Stimulated activated CD4-positive, alpha-beta T cell treated with anti-CD3 and anti-CD28 coated beads, Interleukin-15, amount 100 ng/mL, for 48 hours (primary cell): ENCODE measurements around the gene ROCK2.
"Not testable (repeated sequence)": the region's sequence is repeated elsewhere in the genome, so short reads cannot be mapped to it uniquely, and the experiment has no call there.

Experiments used
- DNase-seq, 2 donors: peaks; one replicate each; pipeline ENCODE4 v3.0.0-alpha.2; 2020; ENCODE audit warnings: low read depth in 2 of 2

ROCK2 gene

DNA sequence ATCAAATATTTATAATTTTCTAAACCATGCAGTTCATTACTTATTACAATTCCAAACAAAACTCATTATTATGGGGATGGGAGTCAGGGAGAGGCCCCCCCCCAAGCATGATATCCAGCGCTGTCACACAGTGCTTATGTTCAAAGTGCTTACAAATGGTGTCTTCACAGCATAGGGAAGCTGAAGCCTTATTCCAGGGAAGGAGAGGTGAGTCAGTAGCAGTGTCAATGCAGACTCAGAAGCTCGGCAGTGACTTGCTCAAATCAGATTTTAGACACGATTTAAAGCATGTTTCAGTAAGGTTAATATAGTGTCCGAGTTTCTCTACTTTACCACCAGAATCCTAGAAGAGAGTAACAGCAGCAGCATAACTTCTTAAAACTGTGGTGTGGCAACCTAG lies 164.5 kb downstream of the ROCK2 start:
- DNase-seq, result no peak

DNA sequence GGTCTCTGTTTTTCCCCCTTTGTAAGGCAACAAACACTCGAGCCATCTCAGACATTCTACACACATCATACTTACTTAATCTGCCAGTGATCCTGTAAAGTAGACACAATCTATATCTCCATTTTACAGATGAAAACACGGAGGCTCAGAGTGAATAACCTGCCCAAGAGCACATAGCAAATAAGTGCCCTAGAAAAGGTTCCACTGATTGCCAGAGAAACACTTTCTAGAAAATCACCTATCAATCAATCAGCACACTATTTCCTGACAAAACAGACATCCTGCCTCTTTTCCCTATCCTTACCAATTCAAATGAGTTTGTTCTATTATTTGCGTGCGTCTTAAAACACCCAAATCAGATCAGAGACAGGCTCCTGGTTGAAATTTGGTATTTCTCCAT lies 165.2 kb downstream of the ROCK2 start:
- DNase-seq, result no peak

DNA sequence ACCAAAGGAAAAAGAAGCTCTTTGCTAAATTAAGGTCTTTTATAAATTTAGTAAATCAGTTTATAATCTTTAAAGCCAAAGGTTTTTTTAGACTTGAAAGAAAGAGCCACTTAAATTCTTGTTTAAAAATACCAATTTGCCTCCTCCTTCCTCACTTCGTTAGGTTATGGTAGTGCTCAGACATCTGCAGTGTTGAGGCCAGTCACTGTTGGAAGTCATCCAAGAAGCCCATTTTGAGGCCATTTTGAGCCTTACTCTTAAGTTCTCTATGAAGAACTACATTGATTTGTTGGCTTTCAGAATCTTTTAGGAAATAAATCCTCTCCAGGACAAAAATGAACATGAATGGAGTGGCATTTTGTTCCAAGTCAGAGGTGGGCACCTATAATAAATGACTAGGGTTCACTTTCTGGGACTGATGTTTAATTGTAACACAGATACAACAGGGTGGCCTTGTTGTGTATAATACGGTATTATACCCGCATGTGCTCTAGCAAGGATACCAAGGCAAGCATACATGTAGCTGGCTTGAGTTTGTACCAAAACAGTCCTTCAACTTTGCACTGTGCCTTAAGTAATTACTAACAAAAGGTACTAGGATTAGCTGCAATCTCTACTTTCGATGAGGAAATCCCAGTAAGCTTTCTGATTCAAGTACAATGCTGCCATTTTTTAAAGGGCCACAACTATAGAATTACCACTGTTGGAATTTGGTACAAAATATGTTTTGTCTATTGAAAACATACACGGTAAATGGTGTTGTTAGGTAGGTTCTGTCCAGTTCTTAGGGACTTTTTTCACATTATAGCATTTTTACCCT lies 166.4 kb downstream of the ROCK2 start:
- DNase-seq, result no peak

DNA sequence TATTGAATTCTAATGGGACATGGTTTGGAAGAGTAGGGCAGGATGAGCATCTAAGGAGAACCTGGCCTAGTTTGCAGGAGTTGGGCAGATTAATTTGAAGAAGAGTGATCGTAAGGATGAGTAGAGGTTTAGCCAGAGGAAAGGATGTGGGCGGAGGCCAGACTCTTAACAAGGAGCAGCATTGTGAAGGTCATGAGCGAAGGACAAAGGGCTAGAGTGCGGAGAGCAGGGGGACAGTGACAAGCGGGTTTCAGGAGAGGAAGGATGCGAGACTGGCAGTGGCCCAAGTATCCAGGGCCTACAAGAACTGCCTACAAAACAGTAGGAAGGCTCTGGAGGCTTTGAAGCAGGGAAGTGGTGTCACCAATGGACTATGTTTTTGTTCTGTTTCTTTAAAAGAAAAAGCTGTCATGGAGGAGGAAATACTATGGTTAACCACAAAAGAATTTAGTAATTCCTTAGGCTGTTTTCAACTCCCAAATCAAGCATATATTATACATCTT lies 169.1 kb downstream of the ROCK2 start:
- DNase-seq, result no peak

DNA sequence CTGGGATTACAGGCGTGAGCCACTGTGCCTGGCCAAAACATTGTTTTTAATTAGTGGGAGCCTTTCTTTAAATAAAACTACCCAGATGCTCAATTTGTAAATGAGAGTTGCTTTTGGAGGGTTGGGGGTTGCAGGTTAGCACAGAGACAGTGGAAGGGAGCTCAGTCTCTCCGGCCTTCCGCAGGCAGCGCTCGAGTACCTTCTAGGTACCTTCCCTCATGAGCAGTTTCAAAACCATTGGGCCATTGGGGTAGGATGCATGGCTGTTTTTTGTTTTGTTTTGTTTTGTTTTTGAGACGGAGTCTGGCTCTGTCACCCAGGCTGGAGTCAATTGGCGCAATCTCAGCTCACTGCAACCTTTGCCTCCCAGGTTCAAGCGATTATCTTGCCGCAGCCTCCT lies 170.2 kb downstream of the ROCK2 start:
- no peak for DNase-seq

DNA sequence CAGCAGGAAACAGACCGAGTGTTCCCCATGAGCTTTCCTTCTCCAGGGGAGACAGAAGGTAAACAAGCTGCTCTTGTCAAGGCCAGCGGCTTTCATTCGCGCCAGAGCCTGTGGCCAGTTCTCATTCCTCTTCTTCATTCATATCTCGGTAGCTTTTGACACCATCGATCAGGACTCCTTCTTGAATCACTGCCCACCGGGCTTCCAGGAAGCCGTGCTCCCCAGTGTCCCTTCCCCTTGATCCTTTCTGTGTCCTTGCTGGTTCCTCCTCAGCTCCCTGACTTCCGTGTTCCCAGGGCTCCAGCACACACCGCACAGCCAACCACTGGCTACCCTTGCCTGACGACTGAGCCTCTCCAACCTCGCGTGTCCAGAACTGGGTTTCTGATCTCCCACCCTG lies 175.1 kb downstream of the ROCK2 start:
- DNase-seq, result no peak

DNA sequence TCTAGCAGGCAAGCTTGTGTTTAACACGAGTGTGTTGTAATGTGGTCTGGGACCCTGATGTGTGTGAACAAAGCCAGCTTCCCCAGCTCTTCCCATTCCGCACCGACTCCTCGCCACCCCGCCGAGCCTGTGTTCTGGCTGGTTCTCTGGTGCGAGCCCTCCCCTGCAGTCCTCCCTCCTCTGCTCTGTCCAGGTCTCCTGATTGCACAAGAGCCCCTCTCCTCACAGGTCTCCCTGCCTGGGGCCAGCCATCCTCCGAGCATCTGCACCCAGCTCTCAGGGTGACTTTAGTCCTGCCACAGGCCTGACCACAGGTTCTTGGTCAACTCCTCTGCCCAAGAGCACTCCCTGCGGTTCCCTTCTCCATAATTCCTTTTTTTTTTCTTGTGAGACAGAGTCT lies 175.9 kb downstream of the ROCK2 start:
- DNase-seq, result no peak

DNA sequence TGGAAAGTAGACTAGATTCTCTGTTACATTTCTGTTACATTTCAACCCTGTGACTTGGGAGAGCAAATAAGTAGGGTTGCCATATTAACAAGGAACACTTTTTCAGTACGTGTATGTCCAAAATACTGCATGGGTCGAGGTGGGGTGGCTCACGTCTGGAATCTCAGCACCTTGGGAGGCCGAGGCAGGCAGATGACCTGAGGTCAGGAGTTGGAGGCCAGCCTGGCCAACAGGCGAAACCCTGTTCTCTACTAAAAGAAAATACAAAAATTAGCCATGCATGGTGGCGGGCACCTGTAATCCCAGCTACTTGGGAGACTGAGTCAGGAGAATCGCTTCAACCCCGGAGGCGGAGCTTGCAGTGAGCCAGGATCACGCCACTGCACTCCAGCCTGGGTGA lies 178.0 kb downstream of the ROCK2 start:
- no peak for DNase-seq

DNA sequence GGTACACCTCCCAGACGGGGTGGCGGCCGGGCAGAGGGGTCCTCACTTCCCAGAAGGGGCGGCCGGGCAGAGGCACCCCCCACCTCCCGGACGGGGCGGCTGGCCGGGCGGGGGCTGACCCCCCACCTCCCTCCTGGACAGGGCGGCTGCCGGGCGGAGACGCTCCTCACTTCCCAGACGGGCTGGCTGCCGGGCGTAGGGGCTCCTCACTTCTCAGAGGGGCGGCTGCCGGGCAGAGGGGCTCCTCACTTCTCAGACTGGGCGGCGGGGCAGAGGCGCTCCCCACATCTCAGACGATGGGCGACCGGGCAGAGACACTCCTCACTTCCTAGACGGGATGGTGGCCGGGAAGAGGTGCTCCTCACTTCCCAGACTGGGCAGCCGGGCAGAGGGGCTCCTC lies 179.4 kb downstream of the ROCK2 start:
- DNase-seq, result not testable (repeated sequence)

DNA sequence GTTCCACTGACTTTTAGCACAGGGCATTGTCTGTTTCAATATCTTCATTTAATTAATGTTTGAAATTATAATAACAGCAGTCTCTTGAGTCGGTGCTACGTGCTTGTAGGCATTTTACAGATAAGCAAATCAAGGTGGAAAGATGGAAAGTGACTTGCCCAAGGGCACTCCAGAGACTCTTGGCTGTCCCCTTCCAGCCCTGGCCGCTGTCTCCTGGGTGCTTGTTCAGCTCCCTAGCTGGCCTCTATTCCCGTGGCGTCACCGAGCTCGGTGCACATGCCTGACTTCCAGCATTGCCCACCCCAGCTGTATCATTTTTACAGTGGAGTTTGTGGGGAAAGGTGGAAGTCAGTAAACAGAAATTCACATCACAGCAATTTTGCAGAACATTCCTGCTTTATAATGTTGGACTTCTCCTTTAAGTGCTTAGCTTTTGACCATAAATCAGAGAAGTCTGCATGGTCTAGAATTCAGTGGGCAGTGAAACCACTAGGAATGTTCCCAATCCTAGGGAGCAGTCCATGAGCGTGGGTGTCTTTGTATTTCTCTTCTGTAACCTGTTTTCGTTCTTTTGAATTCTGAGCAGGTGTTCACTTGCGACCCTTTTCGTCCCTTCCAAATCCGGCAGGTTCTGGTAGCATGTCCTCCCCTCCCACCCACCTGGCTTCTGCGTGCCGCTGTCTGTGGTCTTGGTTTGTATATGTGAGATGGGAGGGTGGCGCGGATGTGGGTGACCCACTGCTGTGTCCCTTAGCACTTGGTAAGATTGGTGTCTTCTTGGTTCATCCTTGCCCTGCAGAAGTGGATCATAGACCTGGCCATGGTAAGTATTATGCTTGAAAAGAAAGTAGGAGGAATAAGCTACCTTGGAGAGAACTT lies 180.8 kb downstream of the ROCK2 start:
- no peak for DNase-seq

DNA sequence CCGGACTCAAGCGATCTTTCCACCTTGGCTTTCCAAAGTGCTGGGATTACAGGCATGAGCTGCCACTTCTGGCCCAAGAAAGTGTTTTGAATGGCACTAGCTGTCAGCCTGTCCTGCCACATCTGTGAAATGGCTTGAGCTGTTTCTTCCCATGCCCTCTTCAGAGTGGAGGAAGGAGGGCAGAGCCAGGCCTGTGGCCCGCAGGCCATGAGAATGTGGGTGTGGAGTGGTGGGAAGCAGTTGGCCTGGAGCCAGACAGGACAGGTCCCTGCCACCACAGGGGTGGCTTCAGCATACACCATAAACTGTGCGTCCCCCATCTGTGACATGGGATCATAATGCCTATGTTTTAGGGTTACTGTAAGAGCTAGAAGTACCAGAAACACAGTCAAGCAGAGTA lies 182.7 kb downstream of the ROCK2 start:
- DNase-seq, result no peak

DNA sequence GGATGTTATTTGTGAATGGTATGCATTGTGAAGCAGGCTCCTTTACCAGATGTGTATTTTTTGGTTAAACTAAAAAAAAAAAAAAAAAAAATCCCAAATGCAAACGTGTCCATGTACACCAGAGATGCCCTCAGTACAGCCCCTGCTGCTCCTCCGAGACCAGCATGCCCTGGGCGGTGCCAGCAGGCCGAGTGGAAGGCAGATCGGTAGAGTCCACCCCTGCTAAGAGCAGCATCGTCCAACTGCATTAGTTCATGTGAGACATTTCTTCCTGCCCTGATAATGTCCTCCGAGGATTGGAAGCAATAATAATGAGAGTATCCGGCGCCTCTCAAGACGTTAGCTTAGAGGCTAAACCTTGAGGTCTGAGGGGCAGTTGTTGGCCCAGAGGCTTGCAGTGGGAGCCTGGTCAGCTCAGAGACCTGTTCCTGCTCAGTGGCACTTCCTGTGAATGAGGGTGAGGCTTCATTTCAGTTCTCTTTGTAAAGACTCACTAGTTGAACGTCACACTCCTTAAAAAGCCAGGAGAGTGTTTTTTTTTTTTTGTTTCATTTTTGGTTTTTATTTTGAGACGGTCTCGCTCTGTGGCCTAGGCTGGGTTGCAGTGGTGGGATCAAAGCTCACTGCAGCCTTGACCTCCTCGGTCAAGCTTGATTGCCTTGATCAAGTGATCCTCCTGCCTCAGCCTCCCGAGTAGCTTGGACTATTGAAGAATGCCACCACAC lies 183.5 kb downstream of the ROCK2 start:
- DNase-seq, result no peak

DNA sequence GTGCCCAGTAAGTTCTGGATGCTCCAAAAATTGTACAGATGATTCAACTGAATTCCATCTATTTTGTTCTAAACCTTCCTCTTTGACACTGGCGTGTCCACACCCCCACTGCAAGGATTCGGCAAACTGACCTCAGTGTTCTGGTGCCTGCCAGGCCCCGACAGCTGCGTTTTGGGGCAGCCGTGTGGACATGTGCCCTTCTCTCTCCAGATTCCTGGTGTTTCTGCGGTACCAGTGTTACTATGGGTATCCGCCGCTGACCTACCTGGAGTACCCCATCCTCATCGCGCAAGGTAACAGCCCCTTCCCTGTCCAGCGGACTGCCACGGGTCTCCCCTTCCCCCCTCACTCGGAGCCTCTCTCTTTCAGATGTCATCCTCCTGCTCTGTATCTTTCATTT lies 184.2 kb downstream of the ROCK2 start:
- no peak for DNase-seq

DNA sequence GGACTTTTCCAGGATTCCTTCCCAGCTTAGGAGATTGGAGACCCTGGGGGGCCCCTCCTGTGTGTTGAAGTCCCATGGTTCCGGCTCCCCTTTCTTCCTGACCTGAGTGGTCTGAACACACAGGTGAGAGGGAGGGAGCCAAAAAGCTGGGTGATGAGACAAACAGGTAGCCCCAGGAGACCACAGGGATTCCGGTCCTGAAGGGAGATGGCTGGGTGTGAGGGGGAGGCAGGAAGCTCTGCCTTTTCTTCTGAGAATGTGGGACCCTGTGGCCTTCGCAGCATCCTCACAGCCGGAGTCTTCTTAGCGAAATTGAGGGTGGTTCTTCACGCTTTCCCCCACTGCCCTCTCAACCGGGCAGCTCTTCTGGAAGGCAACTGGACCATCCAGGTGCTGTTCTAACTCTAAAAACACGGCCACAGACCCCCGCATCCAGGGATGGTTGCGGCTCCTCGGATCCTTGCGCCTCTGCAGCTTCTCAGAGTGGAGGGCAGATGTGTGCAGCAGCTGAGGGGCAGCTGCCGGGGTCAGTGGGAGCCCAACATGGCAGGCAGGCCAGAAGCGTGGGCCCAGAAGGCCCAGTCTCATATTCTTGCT lies 184.8 kb downstream of the ROCK2 start:
- DNase-seq, result no peak

DNA sequence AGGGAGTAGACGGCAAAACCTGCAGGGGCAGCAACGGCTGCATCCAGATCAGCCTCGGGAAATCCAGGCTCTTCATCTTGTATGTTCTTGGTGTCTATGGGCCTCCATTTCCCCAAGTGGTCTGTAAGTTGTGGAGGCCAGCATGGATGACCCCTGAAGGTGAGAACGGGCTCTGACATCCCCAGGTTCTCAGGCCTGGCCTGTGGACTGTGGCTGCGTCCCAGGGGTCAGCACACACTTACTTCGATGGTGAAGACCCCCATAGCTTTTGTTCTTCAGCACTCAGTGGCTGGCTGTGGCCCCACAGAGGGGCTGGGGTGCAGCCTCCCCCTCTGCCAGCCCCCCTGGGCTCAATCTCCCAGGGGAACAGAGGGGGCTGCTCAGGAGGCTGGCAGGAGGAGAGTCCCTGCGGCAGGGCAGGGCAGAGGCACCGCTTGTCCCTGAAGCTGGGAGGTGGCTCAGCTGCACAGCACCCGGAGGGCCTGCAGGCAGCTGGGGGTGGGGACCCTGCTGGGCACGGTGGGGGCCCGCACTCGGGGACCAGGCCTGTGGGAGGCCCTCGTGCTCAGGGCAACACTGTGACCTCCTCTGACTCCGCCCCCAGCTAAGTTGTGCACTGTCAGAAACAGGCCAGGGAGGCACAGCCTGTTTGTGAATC lies 185.4 kb downstream of the ROCK2 start:
- no peak for DNase-seq

DNA sequence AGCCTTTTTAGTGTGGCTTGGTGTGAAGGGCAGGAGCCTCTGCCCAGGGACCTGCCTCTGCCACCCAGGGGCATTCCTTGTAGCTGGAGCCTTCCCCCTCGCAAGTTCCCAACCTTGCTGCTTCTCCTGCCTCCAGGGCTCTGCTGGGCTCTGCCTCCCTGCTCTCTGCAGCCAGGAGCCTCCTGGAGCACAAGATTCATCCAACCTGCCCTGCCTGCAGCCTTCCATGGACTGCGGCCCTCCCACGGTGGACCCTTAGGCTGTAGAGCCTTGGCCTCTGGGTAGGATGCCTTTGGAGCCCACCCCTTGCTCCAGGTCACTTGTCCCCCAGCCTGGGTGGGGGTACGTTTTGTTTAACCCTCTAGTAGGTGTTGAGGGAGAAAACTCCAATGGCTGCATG lies 186.7 kb downstream of the ROCK2 start:
- DNase-seq, result no peak

DNA sequence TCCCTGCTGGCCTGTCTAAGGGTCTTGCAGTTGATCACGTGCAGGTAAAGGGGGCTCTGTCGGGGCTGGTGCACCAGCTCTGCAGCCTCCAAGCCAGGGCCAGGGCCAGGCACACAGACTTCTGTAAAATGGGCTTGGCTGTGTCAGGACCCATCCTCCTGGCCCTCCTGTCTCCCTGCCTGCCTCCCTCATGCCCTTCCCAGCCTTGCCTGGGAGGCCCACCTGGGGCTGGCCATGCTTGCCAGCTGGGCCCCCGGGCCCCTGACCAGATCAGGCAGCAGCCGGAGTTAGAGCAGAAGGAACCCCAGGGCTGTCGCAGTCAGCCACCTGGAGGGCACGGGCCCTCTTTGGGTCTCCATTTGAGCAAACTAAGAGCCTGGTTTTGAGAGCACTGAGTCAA lies 187.1 kb downstream of the ROCK2 start:
- DNase-seq, result no peak

DNA sequence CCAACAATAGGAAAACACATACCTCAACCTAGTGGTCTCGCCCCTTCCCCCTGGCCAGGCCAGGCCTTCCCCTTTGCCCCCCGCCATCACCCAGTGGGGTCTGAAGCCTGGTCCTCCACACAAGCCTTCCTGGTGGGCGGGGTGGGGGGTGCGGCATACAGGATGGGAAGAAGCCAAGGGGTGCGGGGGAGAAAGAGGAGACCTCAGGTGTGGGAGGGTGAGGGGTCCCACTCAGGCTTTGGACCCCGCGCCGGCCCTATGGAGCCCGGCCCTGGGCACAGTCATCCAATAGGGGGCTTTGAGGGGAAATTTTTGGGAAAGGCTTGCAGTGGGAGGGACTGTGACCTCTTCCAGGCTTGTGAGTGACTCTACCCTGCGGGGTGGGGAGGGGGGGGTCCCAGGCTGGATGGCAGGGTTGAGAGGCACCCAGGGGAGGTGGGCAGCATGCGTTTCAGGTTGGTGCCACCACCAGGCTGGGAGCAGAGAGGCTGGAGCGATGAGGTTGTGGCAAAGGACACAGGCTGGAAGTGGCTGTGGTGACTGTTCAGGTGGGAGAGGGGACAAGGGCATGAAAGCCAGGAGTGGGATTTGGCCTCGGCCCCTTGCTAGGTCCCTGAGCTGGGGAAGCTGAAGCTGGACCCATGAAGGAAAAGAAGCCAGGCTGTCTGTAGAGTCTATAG lies 187.9 kb downstream of the ROCK2 start:
- DNase-seq, result no peak

DNA sequence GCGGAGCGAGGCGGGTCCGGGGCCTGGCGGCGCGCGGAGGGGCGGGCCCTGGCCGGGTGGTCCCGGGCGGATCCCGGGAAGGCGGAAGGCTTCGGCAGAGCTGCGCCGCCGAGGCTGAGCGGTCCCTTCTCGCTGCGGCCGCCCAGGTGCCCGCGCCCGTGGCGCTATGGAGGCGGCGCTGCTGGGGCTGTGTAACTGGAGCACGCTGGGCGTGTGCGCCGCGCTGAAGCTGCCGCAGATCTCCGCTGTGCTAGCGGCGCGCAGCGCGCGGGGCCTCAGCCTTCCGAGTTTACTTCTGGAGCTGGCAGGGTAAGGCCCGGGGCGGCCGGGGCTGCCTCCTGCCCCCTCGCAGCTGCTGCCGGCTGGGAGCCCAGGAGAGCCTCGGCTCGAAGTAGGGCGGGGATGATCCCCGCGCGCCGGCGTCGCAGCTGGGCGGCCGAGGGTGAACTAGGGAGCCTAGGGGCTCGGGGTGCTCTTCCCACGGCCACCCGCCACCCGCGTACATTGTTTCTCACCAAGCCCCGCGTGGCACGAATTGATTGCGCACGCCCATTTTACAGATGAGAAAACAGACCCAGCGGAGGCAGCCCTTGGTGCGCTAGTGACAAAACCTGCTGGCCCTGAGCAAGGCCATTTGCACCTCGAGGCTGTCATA lies 188.9 kb downstream of the ROCK2 start, which contains the start of gene SLC66A3:
Gene SLC66A3 (plus strand): TSS at position 87 of the 655 bp plus-strand sequence. CDS start 80 bp downstream, at position 167.
- peak; percentile 56 to 59 for DNase-seq

DNA sequence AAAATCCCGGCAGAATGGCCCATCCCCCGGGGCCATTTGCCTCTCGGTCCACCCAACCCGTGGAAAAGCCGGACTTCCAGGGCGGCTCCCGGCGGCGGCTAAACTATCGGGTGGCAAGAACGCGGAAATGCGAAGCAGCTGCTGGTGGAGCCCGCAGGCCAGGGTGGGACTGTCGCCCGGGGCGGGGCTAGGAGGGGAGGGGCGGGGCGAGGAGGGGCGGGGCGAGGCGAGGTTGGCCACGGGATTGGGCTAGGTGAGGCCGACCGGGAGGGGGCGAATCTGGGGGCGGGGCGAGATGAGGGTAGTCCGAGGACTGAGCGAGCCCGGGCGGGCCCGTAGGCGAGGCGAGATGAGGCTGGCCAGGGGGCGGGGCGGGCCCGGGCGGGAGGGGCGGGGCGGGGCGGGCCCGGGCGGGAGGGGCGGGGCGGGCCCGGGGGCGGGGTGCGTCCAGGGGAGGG lies 189.5 kb downstream of the ROCK2 start:
- DNase-seq, result peak; percentile 97 to 98
